ENCODE data around the gene CPZ.

Gene CPZ

DNA sequence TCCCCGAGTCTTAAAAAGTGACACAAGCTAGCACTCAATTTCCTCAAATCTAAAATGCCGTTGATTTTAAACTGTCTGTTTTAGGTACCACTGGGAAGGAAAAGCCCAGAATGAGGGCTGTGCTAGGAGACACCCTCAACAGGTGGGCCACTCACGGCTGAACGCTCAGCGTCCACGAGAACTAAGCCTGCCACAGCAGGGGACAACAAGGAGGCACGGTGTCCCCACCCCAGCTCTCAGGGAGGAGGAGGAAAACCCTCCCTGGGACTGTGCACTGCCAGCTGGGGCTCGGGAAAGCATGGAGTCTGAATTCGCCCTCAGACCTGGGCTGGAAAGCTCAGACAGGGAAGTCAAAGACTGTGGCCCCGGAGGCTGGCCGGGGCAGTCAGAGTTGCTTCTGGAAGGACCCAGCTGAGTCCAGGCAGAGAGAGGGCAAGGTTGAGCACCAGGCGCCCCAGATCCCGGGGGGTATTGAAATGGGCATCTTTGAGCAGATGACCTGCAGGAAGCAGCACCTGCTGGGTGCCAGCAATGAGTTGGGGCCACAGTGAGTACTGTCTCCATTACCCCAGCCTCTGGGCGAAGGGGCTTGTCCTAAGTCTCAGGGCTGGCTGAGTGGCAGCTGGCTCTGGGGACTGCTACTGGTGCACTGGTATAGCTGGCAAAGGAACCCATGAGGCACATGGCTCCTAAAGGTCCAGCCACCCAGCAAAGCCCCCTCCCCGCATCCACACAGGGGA lies 769 bp upstream of the CPZ start:
- TF ChIP-seq TCF12 (IDR thresholded peaks at IDR 0.05; ENCODE audit: low read depth): no peak
- TF ChIP-seq CREB1 (IDR thresholded peaks at IDR 0.05; ENCODE audit: low read depth): no peak
- TF ChIP-seq, protein P1, sequence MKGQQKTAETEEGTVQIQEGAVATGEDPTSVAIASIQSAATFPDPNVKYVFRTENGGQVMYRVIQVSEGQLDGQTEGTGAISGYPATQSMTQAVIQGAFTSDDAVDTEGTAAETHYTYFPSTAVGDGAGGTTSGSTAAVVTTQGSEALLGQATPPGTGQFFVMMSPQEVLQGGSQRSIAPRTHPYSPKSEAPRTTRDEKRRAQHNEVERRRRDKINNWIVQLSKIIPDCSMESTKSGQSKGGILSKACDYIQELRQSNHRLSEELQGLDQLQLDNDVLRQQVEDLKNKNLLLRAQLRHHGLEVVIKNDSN (IDR thresholded peaks at IDR 0.05): no peak
- TF ChIP-seq FOXM1 (IDR thresholded peaks at IDR 0.05; ENCODE audit: borderline replicate concordance, low read depth): no peak
- TF ChIP-seq REST (IDR thresholded peaks at IDR 0.05; ENCODE audit: low read depth): no peak
- TF ChIP-seq TAF1 (IDR thresholded peaks at IDR 0.05; ENCODE audit: low read depth): no peak
- no peak for TF ChIP-seq RAD21 (IDR thresholded peaks at IDR 0.05; ENCODE audit: low read depth)
- no peak for TF ChIP-seq TEAD4 (IDR thresholded peaks at IDR 0.05)
- TF ChIP-seq ZBTB7A (IDR thresholded peaks at IDR 0.05; ENCODE audit: low read depth): no peak

GRCh38 chr4:8593264-8594096 lies 915 bp downstream of the CPZ start:
- TF ChIP-seq CEBPB (IDR thresholded peaks at IDR 0.05) (no peak), EP300 (IDR thresholded peaks at IDR 0.05; ENCODE audit: borderline replicate concordance) (no peak), RAD21 (IDR thresholded peaks at IDR 0.05; ENCODE audit: low read depth) (no peak), FOXM1 (IDR thresholded peaks at IDR 0.05; ENCODE audit: borderline replicate concordance, low read depth) (no peak), YY1 (IDR thresholded peaks at IDR 0.05; ENCODE audit: low read depth) (no peak)

DNA sequence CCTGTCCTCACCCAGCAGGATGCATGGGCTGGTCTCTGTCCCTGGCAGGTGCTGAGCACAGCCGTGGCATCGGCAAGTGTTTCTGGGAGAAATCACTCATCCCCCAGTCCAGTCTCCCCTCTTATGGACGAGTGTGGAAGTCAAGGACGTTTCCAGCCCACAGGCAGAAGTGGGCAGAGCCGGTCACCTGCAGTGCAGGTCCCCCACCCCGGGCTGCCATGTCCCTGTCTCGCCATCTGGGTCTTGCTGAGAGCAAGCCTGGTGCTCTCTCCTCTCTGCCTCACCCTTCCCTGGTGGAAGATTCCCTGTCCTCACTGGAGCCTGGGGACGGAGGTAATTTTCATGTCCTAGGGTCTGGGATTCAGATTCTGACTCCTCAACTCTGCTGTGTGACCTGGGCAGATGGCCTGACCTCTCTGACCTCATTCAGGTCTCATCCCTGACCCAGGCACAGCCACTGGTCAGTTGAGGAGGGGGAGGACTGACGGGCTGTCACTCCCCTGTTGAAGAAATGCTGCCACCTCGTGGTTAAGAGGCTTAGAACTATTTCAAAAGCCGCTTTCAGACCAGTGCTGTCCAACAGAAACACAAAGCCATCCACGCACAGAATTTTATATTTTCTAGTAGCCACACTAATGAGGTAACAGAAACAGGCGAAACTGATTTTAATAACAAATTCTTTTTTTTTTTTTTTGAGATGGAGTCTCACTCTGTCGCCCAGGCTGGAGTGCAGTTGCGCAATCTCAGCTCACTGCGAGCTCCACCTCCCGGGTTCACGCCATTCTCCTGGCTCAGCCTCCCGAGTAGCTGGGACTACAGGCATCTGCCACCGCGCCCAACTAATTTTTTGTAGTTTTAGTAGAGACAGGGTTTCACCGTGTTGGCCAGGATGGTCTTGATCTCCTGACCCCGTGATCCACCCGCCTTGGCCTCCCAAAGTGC lies 1.8 kb downstream of the CPZ start:
- TF ChIP-seq FOXM1 (IDR thresholded peaks at IDR 0.05; ENCODE audit: borderline replicate concordance, low read depth): no peak
- TF ChIP-seq MAX (IDR thresholded peaks at IDR 0.05): no peak
- TF ChIP-seq, protein P1 (IDR thresholded peaks at IDR 0.05): no peak
- TF ChIP-seq EGR1 (IDR thresholded peaks at IDR 0.05): no peak
- TF ChIP-seq CEBPB (IDR thresholded peaks at IDR 0.05): peak; percentile 87
- TF ChIP-seq TEAD4 (IDR thresholded peaks at IDR 0.05): no peak
- TF ChIP-seq CREB1 (IDR thresholded peaks at IDR 0.05; ENCODE audit: low read depth): no peak
- TF ChIP-seq TAF1 (IDR thresholded peaks at IDR 0.05; ENCODE audit: low read depth): no peak
- peak; percentile 49; the same call in 1 of the 2 replicates for TF ChIP-seq REST (IDR thresholded peaks at IDR 0.05; ENCODE audit: low read depth)
- peak; percentile 90 for TF ChIP-seq RAD21 (IDR thresholded peaks at IDR 0.05; ENCODE audit: low read depth)
- 0 out of 2 replicates have a peak, but pooled peaks have one; percentile 14 for TF ChIP-seq YY1 (IDR thresholded peaks at IDR 0.05; ENCODE audit: low read depth)
- no peak for TF ChIP-seq ZBTB7A (IDR thresholded peaks at IDR 0.05; ENCODE audit: low read depth)
- TF ChIP-seq EP300 (IDR thresholded peaks at IDR 0.05; ENCODE audit: borderline replicate concordance): no peak
- no peak for TF ChIP-seq TCF12 (IDR thresholded peaks at IDR 0.05; ENCODE audit: low read depth)
- no peak for TF ChIP-seq NFIC (IDR thresholded peaks at IDR 0.05)

DNA sequence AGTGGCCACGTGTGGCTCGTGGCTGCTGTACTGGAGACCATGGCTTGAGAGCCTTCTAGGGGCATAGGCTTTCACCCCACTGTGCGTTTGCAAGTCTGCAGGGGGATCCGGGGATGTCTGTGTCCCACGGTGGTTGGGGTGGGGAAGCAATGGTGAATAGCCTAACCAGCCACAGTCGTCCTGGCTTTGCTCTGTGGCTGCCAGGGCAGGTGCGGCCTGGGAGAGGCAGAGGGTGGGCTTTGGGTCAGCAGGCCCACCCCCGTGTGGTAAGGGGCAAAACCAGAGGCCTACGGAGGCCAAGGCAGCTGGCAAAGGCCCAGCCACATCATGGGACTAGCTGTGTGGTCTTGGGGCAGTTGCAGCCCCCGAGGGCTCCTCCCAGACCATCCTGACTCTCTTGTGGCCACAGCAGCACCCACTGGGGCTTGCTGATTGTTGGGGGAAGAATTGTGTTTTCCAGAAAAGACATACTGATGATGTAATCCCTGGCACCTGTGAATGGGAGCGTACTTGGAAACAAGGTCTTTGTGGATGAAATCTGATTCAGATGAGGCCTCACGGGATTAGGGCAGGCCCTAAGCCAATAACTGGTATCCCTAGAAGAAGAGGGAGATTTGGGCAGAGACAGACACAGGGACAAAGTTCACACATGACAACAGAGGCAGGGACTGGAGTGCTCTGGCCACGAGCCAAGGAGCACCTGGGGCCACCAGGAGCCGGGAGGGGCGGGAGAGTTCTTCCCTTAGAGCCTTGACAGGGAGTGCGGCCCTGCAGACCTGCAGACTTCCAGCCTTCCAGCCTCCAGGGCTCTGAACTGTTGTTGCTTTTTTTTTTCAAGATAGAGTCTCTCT lies 2.9 kb downstream of the CPZ start:
- TF ChIP-seq EGR1 (IDR thresholded peaks at IDR 0.05): no peak
- TF ChIP-seq NFIC (IDR thresholded peaks at IDR 0.05): 0 out of 2 replicates have a peak, but pooled peaks have one; percentile 24

All from Ishikawa (cell line).